Stimulated activated CD8-positive, alpha-beta memory T cell treated with anti-CD3 and anti-CD28 coated beads, Interleukin-12 subunit alpha, Interleukin-12 subunit beta, amount 100 ng/mL, for 24 hours (primary cell): ENCODE data around the gene SERPINA1.
"Not testable (repeated sequence)": the region's sequence is repeated elsewhere in the genome, so short reads cannot be mapped to it uniquely, and the experiment has no call there.

ENCODE experiments used
- DNase-seq: peaks from one replicate; pipeline ENCODE4 v3.0.0-alpha.2; 2020; ENCODE audit errors: extremely low read depth

SERPINA1 gene

GRCh38 chr14:94388384-94389103 lies at the start of gene SERPINA1:
Gene SERPINA1 (minus strand): TSS chr14:94388602. CDS start chr14:94383237, 5,365 bp downstream.
- no peak for DNase-seq

- DNase-seq = no peak
Observed at GRCh38 chr14:94428610-94429009, 40.2 kb upstream of the SERPINA1 start.

GRCh38 chr14:94427016-94427613 lies 38.7 kb upstream of the SERPINA1 start:
- DNase-seq = no peak

GRCh38 chr14:94426526-94426925 lies 38.1 kb upstream of the SERPINA1 start:
- DNase-seq = no peak

GRCh38 chr14:94424371-94424770 lies 36.0 kb upstream of the SERPINA1 start:
- DNase-seq = no peak

GRCh38 chr14:94423453-94424056 lies 35.2 kb upstream of the SERPINA1 start:
- DNase-seq = peak; percentile 7

GRCh38 chr14:94421316-94421715 lies 32.9 kb upstream of the SERPINA1 start:
- no peak for DNase-seq

- DNase-seq = not testable (repeated sequence)
Observed at GRCh38 chr14:94417497-94418205, 29.2 kb upstream of the SERPINA1 start.

GRCh38 chr14:94412671-94413638 lies 24.6 kb upstream of the SERPINA1 start:
- no peak for DNase-seq

GRCh38 chr14:94411638-94412037 lies 23.2 kb upstream of the SERPINA1 start:
- DNase-seq = no peak

- not testable (repeated sequence) for DNase-seq
Observed at GRCh38 chr14:94409430-94409829, 21.0 kb upstream of the SERPINA1 start.

- no peak for DNase-seq
Observed at GRCh38 chr14:94408546-94409095, 20.2 kb upstream of the SERPINA1 start.

- no peak for DNase-seq
Observed at GRCh38 chr14:94407906-94408305, 19.5 kb upstream of the SERPINA1 start.

GRCh38 chr14:94406910-94407309 lies 18.5 kb upstream of the SERPINA1 start:
- no peak for DNase-seq

- DNase-seq = no peak
Observed at GRCh38 chr14:94405486-94405885, 17.1 kb upstream of the SERPINA1 start.

GRCh38 chr14:94404561-94404960 lies 16.2 kb upstream of the SERPINA1 start:
- DNase-seq = no peak

GRCh38 chr14:94403312-94403932 lies 15.0 kb upstream of the SERPINA1 start:
- DNase-seq = no peak

- DNase-seq = no peak
Observed at GRCh38 chr14:94401083-94401482, 12.7 kb upstream of the SERPINA1 start.

- DNase-seq = no peak
Observed at GRCh38 chr14:94400422-94400841, 12.0 kb upstream of the SERPINA1 start.

GRCh38 chr14:94398536-94398935 lies 10.1 kb upstream of the SERPINA1 start:
- no peak for DNase-seq

GRCh38 chr14:94398182-94398479 lies 9.7 kb upstream of the SERPINA1 start:
- DNase-seq = no peak
